Suprapubic skin (tissue), 4 donors: ENCODE data around the gene PGM3.

Experiments
- CTCF ChIP-seq, 2 donors: fragments of 200-600 bp in 1 of 2; fragments of 450-650 bp in 1 of 2; sonication (generic) in 1 of 2; IDR thresholded peaks; one replicate each; pipeline ENCODE4 v1.5.1; 2016 to 2019; ENCODE audit warnings: antibody characterized with exemption in 2 of 2, mild to moderate bottlenecking in 1 of 2, moderate library complexity in 1 of 2
- EP300 ChIP-seq: sonication (generic); formaldehyde crosslinking; IDR thresholded peaks from one replicate; pipeline ENCODE4 v1.6.1; 2017; ENCODE audit warnings: antibody characterized with exemption
- POLR2A ChIP-seq, 2 donors: fragments of 450-650 bp; IDR thresholded peaks; one replicate each; pipeline ENCODE4 v1.6.1; 2017; ENCODE audit warnings: antibody characterized with exemption in 2 of 2, mild to moderate bottlenecking in 2 of 2, moderate library complexity in 2 of 2
- POLR2AphosphoS5 ChIP-seq, 3 donors: sonication (generic); formaldehyde crosslinking; IDR thresholded peaks; one replicate each; pipeline ENCODE4 v1.6.1; 2017; ENCODE audit warnings: antibody characterized with exemption in 3 of 3

DNA sequence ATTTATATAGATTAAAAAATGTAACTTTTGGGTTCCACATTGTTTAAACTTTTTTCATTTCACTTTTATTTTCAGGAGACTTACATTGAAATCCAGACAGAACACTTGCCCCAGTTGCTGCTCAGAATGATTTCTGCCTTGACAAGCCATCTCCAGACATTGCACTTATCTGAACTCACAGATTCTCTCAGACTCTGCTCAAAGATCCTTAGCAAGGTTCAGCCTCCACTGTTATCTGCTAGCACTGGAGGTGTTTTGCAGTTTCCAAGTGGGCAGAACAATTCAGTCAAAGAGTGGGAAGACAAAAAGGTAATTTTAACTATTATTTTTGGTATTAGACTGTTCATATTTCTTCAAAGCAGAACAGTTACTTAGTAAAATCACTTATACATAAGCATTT is 67.6 kb downstream of the PGM3 start:
- TF ChIP-seq CTCF (IDR thresholded peaks at IDR 0.05) (no peak), POLR2A (IDR thresholded peaks at IDR 0.05) (no peak), POLR2AphosphoS5 (IDR thresholded peaks at IDR 0.05) (no peak), EP300 (no peak)
